Activated CD4-positive, CD25-positive, alpha-beta regulatory T cell treated with anti-CD3 and anti-CD28 coated beads, Interleukin-2, amount 50 U/mL, for 16 hours (primary cell): ENCODE data around the gene SSTR5.
"Not testable (repeated sequence)": the region's sequence is repeated elsewhere in the genome, so short reads cannot be mapped to it uniquely, and the experiment has no call there.

Source experiments
- DNase-seq: peaks from one replicate; pipeline ENCODE4 v3.0.0-alpha.2; 2020; ENCODE audit warnings: low read depth, low spot score

SSTR5 gene

GRCh38 chr16:1090620-1091587 is 18.4 kb downstream of the SSTR5 start:
- no peak for DNase-seq

DNA sequence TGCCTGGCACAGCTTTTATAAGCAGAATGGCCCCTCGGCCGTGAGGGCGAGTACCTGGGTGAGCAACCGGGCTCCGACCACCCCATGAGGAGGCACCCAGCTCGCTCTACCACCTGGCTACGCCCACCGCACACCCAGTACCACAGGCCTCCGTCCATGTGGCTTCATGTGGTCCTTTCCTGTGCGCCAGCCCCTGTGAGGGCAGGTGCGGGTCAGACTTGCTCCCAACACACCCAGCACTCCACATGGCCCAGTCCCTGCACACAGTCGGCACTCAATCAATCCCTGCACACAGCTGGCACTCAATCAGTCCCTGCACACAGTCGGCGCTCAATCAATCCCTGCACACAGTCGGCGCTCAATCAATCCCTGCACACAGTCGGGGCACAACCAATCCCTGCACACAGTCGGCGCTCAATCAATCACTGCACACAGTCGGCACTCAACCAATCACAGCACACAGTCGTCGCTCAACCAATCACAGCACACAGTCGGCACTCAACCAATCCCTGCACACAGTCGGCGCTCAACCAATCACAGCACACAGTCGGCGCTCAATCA is 19.5 kb downstream of the SSTR5 start:
- DNase-seq: no peak

DNA sequence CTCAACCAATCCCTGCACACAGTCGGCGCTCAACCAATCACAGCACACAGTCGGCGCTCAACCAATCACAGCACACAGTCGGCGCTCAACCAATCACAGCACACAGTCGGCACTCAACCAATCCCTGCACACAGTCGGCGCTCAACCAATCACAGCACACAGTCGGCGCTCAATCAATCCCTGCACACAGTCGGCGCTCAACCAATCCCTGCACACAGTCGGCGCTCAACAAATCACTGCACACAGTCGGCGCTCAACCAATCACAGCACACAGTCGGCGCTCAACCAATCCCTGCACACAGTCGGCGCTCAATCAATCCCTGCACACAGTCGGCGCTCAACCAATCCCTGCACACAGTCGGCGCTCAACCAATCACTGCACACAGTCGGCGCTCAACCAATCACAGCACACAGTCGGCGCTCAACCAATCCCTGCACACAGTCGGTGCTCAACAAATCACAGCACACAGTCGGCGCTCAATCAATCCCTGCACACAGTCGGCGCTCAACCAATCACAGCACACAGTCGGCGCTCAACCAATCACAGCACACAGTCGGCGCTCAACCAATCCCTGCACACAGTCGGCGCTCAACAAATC is 20.2 kb downstream of the SSTR5 start:
- DNase-seq: not testable (repeated sequence)

DNA sequence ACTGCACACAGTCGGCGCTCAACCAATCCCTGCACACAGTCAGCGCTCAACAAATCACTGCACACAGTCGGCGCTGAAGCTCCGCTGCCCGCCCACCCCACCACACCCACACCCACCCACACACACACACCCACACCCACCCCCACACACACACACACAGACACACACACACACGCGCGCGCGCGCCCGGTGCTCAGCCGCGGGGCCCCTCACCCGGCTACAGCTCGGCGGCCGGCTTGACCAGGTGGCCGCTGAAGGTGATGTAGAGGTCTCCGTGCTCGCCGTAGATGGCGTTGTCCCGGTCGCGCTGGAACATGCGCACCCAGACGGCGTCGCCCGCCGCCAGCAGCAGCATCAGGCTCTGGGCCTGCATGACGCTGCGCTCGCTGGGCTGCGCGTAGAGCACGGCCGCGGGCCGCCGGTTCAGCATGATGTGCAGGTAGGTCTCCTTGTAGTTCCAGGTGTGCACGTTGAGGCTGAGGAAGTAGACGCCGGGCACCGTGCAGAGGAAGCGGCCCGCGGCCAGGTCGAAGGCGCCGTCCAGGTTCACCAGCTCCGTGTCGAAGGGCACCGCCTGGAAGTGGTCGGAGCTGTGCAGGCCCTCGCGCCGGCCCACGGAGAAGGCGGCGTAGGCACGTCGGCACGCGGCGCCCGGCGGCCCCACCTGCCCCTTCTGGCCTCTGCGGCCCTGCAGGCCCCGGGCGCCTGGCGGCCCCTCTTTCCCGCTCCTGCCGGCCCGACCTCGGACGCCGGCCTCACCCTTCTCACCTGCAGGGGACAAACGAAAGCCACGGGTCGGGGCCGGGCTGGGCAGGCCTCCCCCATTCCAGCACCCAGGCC is 21.0 kb downstream of the SSTR5 start:
- no peak for DNase-seq

DNA sequence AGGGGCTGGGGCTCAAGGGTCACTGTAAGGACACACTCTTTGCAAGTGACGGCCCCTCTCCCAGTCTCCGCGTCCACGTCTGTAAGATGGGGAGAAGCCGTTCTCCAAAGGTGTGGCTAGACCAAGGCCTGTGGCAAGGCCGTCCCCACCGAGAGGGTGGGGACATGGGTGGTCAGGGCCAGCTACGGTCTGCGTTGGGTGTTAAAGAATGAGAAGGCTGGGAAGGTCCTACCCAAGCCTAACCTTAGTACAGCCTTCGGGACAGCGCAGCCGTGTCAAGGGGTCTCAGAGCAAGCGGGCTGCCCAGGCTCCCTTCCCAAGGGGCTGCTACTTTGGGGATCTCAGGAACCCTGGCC is 21.6 kb downstream of the SSTR5 start:
- DNase-seq: no peak

DNA sequence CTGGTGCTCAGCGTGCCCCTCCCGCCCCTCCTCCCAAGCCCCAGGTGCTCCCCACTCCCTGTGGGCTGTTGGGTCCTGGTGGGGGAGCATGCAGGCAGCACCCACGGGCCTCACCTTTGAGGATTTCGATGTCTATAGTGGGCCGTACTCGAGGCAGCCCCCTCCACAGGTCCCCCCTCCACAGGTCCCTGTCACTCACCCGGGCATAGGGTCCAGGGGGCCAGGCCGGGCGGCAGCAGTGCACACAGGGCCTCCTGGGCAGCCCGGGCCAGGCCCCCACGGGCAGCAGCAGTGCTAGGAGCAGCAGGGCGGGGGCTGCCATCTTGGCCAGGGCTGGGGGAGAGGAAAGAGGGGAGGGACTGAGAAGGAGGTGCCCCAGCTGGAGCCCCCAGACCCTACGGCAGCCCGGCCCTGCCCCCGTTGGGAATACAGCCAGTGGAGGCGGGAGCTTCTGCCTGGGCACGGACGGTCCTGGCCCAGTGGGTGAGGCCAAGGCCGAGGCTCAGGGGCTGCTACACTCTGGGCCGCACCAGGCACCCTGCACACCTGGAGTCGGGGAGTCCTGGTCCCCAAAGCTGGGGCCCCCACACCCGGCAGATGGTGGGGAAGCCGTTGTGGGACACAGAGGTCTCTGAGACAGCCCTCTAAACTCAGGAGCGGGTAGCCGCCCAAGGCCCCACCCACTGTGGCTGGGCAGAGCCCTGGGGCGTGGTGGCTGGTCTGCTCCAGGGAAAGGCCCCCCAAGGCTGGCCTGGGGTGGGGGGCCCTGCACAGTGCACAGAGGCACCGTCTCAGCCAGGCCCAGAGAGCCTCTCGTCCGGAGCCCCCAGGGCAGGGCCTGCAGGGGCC is 22.3 kb downstream of the SSTR5 start:
- DNase-seq: no peak

GRCh38 chr16:1095450-1096168 is 23.1 kb downstream of the SSTR5 start:
- no peak for DNase-seq

- no peak for DNase-seq
These were observed 23.9 kb downstream of the SSTR5 start, which contains the start of gene C1QTNF8 for GRCh38 chr16:1096169-1097082. C1QTNF8 (minus strand) TSS chr16:1096244; CDS start chr16:1094922, 1,322 bp downstream.

GRCh38 chr16:1097156-1097555 is 24.6 kb downstream of the SSTR5 start:
- no peak for DNase-seq

- DNase-seq: no peak
These were observed 25.3 kb downstream of the SSTR5 start for GRCh38 chr16:1097800-1098199.

GRCh38 chr16:1098266-1098991 is 25.9 kb downstream of the SSTR5 start:
- DNase-seq: no peak

DNA sequence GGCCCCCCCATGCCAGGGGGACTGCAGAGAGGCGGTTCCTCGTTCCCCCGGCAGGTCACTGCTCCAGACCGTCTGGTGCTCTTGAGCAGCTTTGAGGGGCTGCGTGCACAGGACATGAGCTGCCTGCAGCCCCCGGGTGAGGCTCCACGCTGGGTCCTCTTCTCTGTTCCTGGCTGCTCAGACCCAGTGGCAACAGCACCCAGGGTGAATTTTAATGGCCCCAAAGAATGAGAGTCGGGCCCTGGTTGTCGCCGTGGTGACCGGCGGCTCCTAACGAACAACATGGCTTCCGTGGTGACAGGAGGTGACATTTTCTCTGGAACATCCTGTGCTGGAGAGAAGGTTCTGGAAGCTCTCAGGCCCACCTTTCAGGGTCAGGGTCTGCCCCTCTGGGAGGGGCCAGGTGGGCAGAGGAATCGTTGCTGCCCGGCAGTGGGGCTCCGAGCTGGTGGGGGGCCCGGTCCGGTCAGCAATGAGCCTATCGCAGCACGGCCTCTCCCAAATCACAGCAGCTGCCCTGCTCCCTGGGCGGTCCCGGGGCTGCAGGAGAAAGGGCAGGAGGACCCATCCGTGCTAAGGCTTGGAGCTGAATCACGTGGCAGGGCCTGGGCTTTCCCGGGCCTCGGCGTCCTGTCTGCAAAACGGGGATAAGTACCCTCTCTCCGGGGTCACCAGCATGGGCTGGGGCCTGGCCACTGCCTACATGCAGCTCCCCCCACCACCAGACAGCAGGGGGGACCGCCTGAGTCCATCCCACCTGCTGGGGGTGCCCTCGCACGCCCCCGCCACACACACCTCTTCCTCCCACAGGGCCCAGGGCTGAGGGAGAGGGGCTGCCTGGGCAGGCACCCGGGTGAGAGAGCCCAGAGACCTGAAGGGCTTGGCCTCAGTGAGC is 26.9 kb downstream of the SSTR5 start:
- DNase-seq: no peak

- no peak for DNase-seq
These were observed 27.7 kb downstream of the SSTR5 start for GRCh38 chr16:1100084-1100800.

DNA sequence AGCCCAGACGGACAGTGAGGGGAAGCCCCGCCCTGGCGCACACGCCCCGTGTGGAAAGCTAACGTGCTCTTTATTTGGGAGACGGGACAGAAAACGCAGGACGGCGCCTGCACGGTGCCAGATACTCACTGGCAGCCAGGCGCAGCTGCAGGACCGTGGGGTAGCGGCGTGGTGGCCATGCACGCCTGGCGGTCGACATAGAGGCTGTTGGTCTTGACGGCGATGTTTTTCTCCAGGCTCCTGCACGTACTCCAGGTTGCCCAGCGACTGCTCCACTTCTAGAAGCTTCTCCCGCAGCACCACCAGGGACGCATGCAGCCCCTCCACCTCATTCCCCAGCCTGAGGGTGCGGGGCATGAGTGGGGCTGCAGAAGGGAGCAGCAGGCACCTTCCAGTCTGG is 28.6 kb downstream of the SSTR5 start:
- DNase-seq: no peak

DNA sequence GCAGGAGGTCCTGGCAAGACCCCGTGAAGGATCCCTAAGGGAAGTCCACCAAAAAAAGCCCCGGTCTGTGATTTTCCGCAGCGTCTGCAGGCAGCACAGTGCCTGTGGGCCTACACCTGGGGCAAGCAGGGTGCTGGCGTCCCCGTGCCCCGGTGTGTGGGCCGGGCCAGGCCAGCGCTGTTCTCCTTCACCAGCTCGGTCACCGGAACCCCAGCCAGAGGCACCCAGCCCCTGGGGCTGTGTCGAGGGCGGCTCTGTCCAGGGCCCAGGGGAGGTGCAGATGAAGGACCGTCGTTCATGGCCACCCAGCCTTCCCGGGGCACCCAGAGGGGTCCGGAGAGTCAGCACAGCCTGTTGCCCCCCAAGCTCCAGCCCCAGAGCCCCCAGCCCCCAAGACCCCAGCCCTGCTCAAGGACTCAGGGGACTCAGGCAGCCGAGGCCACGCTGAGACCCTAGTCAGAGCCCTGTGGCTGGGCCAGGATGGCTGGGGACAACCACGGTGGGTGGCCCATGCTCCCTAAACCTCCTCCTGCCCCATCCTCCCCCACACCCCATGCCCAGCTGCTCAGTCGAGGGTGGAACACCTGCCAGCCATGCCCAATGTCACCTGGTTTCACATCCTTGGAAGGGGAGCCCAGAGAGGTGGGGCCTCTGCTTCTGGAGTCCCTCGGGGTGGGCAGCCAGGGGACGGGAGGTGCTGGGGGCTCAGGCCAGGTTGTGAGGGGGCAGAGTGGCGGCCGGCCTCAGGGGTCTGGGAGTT is 29.2 kb downstream of the SSTR5 start:
- DNase-seq: no peak

GRCh38 chr16:1102333-1102700 is 29.8 kb downstream of the SSTR5 start:
- no peak for DNase-seq
